Activated T-cell treated with anti-CD3 and anti-CD28 coated beads, Interleukin-2, amount 50 U/mL, for 48 hours (primary cell): Measurements from ENCODE around the gene VTI1B.
A peak's percentile ranks its signal among the peaks of the same experiment; 100 is the strongest.
"Not testable (repeated sequence)": the region's sequence is repeated elsewhere in the genome, so short reads cannot be mapped to it uniquely, and the experiment has no call there.

Experiments
- DNase-seq, 2 experiments: peaks; one replicate each; pipeline ENCODE4 v3.0.0-alpha.2; 2020

Gene VTI1B

GRCh38 chr14:67674480-67675218, at the start of gene VTI1B:
VTI1B (minus strand) TSS chr14:67674632; CDS start chr14:67674489, 143 bp downstream.
- DNase-seq, result peak; percentile 87 to 89

- no peak for DNase-seq
These were observed 47.9 kb upstream of the VTI1B start for GRCh38 chr14:67722293-67722692.

- DNase-seq, result no peak
These were observed 47.4 kb upstream of the VTI1B start for GRCh38 chr14:67721875-67722274.

GRCh38 chr14:67719866-67720265, 45.4 kb upstream of the VTI1B start:
- no peak for DNase-seq

GRCh38 chr14:67719385-67719784, 45.0 kb upstream of the VTI1B start:
- not testable (repeated sequence) for DNase-seq

GRCh38 chr14:67718265-67718664, 43.8 kb upstream of the VTI1B start:
- no peak for DNase-seq

- DNase-seq, result no peak
These were observed 42.6 kb upstream of the VTI1B start for GRCh38 chr14:67717048-67717447.

- no peak for DNase-seq
These were observed 35.8 kb upstream of the VTI1B start for GRCh38 chr14:67710209-67710608.

- DNase-seq, result not testable (repeated sequence)
These were observed 35.4 kb upstream of the VTI1B start for GRCh38 chr14:67709796-67710195.

GRCh38 chr14:67709346-67709745, 34.9 kb upstream of the VTI1B start:
- not testable (repeated sequence) for DNase-seq

- no peak for DNase-seq
These were observed 30.8 kb upstream of the VTI1B start for GRCh38 chr14:67705211-67705610.

GRCh38 chr14:67704484-67705089, 30.2 kb upstream of the VTI1B start:
- DNase-seq, result no peak

- DNase-seq, result no peak
These were observed 29.6 kb upstream of the VTI1B start for GRCh38 chr14:67703997-67704396.

- not testable (repeated sequence) for DNase-seq
These were observed 27.1 kb upstream of the VTI1B start, which contains the start of gene RDH12 for GRCh38 chr14:67701492-67701891. RDH12 (plus strand) TSS chr14:67701886; CDS start chr14:67722643, 20,757 bp downstream.

- no peak for DNase-seq
These were observed 23.7 kb upstream of the VTI1B start for GRCh38 chr14:67698179-67698578.

GRCh38 chr14:67697006-67697405, 22.6 kb upstream of the VTI1B start:
- DNase-seq, result no peak

- DNase-seq, result peak; percentile 85 to 87
These were observed 21.0 kb upstream of the VTI1B start, which contains the start of gene RDH11 for GRCh38 chr14:67695394-67695949. RDH11 (minus strand) TSS chr14:67695764; CDS start chr14:67695703, 61 bp downstream.

GRCh38 chr14:67694791-67695393, 20.5 kb upstream of the VTI1B start:
- peak; percentile 82 to 86 for DNase-seq

- no peak for DNase-seq
These were observed 15.6 kb upstream of the VTI1B start for GRCh38 chr14:67690011-67690410.

GRCh38 chr14:67683842-67684241, 9.4 kb upstream of the VTI1B start:
- no peak for DNase-seq

- no peak for DNase-seq
These were observed 6.5 kb upstream of the VTI1B start for GRCh38 chr14:67680941-67681340.

- no peak for DNase-seq
These were observed 5.7 kb upstream of the VTI1B start for GRCh38 chr14:67680121-67680602.

GRCh38 chr14:67679006-67679405, 4.6 kb upstream of the VTI1B start:
- no peak for DNase-seq
